GM18951 (cell line): ENCODE measurements around the gene SLC9A4.

Experiments
- POLR2A ChIP-seq: IDR thresholded peaks from 4 replicates; pipeline ENCODE4 v1.6.1; 2011; ENCODE audit warnings: mild to moderate bottlenecking; ENCODE audit not compliant: insufficient read length, insufficient read depth; ENCODE audit errors: extremely low read depth
- in situ Hi-C: fragments of 300-500 bp; cut with MboI; formaldehyde crosslinking; loops from one replicate; pipeline ENCODE4 v1.12.0; 2022; ENCODE audit warnings: low sequenced_read_pairs, mixed read lengths, inconsistent platforms; ENCODE audit not compliant: unreplicated experiment

SLC9A4 gene

DNA sequence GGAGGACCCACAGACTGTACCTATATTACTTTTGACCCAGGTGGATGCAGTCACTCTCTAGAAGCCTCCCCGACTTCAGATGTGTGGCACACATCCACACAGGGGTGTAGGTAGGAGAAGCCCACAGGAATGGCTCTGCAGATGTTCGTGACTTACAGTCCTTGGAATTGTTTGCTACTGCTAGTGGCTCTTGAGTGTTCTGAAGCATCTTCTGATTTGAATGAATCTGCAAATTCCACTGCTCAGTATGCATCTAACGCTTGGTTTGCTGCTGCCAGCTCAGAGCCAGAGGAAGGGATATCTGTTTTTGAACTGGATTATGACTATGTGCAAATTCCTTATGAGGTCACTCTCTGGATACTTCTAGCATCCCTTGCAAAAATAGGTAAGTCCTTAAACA is 605 bp downstream of the SLC9A4 start:
- in situ Hi-C loops, result no loop called here
- TF ChIP-seq POLR2A, result no peak

GRCh38 chr2:102474785-102475184 is 1.8 kb downstream of the SLC9A4 start:
- TF ChIP-seq POLR2A, result no peak
- in situ Hi-C loops, result no loop called here

DNA sequence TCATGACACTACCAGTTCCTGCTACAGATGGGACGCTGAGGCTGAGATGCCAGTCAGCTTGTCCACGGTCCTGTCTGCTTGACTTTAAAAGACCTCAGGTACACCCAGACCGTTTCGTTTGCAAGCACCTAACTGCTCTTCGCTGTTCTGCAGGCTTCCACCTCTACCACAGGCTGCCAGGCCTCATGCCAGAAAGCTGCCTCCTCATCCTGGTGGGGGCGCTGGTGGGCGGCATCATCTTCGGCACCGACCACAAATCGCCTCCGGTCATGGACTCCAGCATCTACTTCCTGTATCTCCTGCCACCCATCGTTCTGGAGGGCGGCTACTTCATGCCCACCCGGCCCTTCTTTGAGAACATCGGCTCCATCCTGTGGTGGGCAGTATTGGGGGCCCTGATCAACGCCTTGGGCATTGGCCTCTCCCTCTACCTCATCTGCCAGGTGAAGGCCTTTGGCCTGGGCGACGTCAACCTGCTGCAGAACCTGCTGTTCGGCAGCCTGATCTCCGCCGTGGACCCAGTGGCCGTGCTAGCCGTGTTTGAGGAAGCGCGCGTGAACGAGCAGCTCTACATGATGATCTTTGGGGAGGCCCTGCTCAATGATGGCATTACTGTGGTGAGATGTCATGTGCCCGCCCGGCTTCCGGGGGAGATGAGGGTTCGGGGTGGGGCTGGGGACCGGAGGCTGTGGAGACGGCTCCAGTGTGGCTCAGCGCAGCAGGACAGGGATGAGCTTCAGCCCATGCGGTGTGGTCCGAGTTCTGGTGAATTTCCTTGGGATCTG is 5.9 kb downstream of the SLC9A4 start:
- TF ChIP-seq POLR2A, result no peak
- in situ Hi-C loops, result no loop called here

DNA sequence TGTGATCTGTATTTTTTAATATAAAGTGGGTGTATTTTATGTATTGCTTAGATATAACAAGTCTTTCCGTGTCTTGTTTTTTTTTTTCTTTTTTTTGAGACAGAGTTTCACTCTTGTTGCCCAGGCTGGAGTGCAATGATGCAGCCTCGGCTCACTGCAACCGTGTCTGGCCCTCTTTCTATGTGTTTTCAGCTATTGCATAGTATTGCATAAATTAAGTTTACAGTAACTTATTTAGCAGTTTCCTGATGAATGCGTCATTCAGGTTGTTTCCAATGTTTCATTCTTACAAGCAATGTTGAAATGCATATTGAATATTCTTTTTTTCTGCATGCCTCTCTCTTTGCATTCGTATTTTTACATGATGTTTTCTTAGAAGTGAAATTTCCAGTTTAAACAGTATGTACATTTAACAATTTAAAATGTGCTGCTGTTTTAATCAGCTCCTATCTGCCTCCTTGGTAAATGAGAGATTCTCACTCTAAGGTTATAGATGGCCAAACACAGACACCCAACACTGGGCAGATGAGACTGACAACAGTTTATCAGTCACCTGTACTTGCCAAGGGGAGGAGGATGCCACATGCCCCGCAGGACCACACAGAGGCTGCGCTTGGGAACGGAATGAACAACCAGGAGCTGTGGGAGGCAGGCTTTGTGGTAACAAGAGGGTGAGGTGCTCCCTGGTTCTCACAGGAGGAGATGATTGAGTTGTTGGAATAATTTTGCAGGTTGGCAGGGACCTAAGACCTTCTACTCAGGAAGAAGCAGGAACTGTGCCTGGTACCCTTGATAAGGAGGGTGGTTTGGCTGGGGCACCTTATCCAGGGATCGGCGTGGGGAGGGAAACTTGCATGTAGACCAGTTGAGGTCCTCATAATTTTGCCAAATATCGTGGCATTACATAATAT is 7.5 kb downstream of the SLC9A4 start:
- TF ChIP-seq POLR2A, result no peak
- in situ Hi-C loops, result no loop called here

- TF ChIP-seq POLR2A, result no peak
- in situ Hi-C loops, result no loop called here
Observed at GRCh38 chr2:102481931-102482330, 8.9 kb downstream of the SLC9A4 start.

DNA sequence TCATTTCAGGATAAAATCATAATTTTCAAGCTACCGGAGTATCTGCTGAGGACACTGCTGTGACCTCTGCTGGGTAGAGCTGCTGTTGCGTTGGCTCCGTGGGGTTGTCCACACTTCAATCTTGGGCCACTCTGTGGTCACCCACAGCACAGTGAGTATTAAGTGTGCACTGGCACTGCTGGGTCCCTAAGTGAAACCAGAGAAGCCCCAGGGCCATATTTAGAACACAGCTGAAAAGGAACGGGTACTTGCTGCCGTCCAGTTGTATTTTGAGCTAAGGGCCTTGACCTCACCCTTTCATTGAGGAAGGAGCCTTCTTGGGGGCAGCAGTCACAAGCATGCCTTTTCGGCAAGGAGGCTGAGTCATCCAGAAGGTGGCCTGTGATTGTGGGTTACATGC is 10.1 kb downstream of the SLC9A4 start:
- TF ChIP-seq POLR2A, result no peak
- in situ Hi-C loops, result no loop called here

- TF ChIP-seq POLR2A, result no peak
- in situ Hi-C loops, result no loop called here
Observed at GRCh38 chr2:102484310-102485061, 11.5 kb downstream of the SLC9A4 start.

GRCh38 chr2:102485147-102485785 is 12.2 kb downstream of the SLC9A4 start:
- in situ Hi-C loops, result no loop called here
- no peak for TF ChIP-seq POLR2A

GRCh38 chr2:102486941-102487702 is 14.1 kb downstream of the SLC9A4 start:
- in situ Hi-C loops, result no loop called here
- TF ChIP-seq POLR2A, result no peak

GRCh38 chr2:102487761-102488462 is 14.9 kb downstream of the SLC9A4 start:
- in situ Hi-C loops, result no loop called here
- TF ChIP-seq POLR2A, result no peak

GRCh38 chr2:102489646-102490045 is 16.6 kb downstream of the SLC9A4 start:
- TF ChIP-seq POLR2A, result no peak
- in situ Hi-C loops, result no loop called here
